Adrenal gland (tissue), 5 donors: Measurements from ENCODE around the gene PSG2.
"Not testable (repeated sequence)": the region's sequence is repeated elsewhere in the genome, so short reads cannot be mapped to it uniquely, and the experiment has no call there.

Experiments
- POLR2A ChIP-seq, 2 donors: fragments of 450-650 bp; IDR thresholded peaks; one replicate each; pipeline ENCODE4 v1.6.1; 2017; ENCODE audit warnings: antibody characterized with exemption in 2 of 2, mild to moderate bottlenecking in 2 of 2, moderate library complexity in 1 of 2
- TF ChIP-seq, protein P1 (sequence below), 6 experiments: fragments of 450-650 bp in 4 of 6; fragments of 200-600 bp in 2 of 6; sonication (generic) in 1 of 6; IDR thresholded peaks; 1 replicate in 5 of 6; 2 replicates in 1 of 6; pipeline versions ENCODE4 v1.5.1 to v1.8.0; 2016 to 2021; ENCODE audit warnings: antibody characterized with exemption in 6 of 6, mild to moderate bottlenecking in 2 of 6, moderate library complexity in 1 of 6
- donor health status: DM: no; HTN: no; CAD: no.

DNA sequence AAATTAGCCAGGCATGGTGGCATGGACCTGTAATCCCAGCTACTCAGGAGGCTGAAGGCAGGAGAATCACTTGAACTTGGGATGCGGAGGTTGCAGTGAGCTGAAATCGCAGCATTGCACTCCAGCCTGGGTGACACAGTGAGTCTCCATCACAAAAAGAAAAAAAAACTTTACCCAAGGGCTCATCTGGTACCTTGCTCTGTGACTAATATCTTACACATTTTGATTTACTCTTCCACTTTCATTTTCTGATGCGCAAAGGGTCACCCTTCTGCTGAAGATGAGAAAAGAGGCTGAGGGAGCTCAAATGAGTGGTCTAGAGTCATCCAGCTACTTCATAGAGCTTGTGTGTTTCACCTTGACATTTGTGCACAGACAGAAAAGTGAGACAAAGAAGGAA lies 34.5 kb downstream of the PSG2 start:
- TF ChIP-seq POLR2A (IDR thresholded peaks at IDR 0.05), result not testable (repeated sequence)
- TF ChIP-seq, protein P1, sequence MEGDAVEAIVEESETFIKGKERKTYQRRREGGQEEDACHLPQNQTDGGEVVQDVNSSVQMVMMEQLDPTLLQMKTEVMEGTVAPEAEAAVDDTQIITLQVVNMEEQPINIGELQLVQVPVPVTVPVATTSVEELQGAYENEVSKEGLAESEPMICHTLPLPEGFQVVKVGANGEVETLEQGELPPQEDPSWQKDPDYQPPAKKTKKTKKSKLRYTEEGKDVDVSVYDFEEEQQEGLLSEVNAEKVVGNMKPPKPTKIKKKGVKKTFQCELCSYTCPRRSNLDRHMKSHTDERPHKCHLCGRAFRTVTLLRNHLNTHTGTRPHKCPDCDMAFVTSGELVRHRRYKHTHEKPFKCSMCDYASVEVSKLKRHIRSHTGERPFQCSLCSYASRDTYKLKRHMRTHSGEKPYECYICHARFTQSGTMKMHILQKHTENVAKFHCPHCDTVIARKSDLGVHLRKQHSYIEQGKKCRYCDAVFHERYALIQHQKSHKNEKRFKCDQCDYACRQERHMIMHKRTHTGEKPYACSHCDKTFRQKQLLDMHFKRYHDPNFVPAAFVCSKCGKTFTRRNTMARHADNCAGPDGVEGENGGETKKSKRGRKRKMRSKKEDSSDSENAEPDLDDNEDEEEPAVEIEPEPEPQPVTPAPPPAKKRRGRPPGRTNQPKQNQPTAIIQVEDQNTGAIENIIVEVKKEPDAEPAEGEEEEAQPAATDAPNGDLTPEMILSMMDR (IDR thresholded peaks at IDR 0.05), result not testable (repeated sequence)
